SH-SY5Y (cell line): ENCODE results near the gene HSF2BP.

ENCODE experiments used
- GATA2 ChIP-seq: IDR thresholded peaks from 2 replicates; pipeline ENCODE4 v1.6.1; 2011; ENCODE audit warnings: mild to moderate bottlenecking, low read depth, low read length
- GATA3 ChIP-seq: IDR thresholded peaks from 2 replicates; pipeline ENCODE4 v1.6.1; 2011; ENCODE audit warnings: low read depth, mild to moderate bottlenecking, low read length, moderate library complexity

HSF2BP gene

GRCh38 chr21:43659136-43660000, at the start of gene HSF2BP, which contains the start of gene RRP1B:
Gene HSF2BP, minus strand, starts transcription at chr21:43659488. Its CDS starts 1,392 bp downstream, at chr21:43658096.
Gene RRP1B, plus strand, starts transcription at chr21:43659560. Its CDS starts 105 bp downstream, at chr21:43659665.
- TF ChIP-seq GATA3 = no peak
- TF ChIP-seq GATA2 = no peak

GRCh38 chr21:43708745-43709381, 49.6 kb upstream of the HSF2BP start:
- TF ChIP-seq GATA3 (no peak), GATA2 (no peak)

GRCh38 chr21:43707462-43707861, 48.2 kb upstream of the HSF2BP start:
- TF ChIP-seq GATA3 (no peak), GATA2 (no peak)

GRCh38 chr21:43703035-43703880, 44.0 kb upstream of the HSF2BP start:
- no peak for TF ChIP-seq GATA2
- TF ChIP-seq GATA3 = no peak

GRCh38 chr21:43702785-43703034, 43.4 kb upstream of the HSF2BP start:
- no peak for TF ChIP-seq GATA2

GRCh38 chr21:43701936-43702784, 42.9 kb upstream of the HSF2BP start:
- TF ChIP-seq GATA2 (no peak), GATA3 (no peak)

- TF ChIP-seq GATA2 (no peak), GATA3 (no peak)
Observed at GRCh38 chr21:43699933-43700599, 40.8 kb upstream of the HSF2BP start.

- TF ChIP-seq GATA2 (no peak), GATA3 (no peak)
Observed at GRCh38 chr21:43697758-43698643, 38.7 kb upstream of the HSF2BP start.

- TF ChIP-seq GATA2 (no peak), GATA3 (no peak)
Observed at GRCh38 chr21:43696214-43696613, 36.9 kb upstream of the HSF2BP start.

- TF ChIP-seq GATA3 (no peak), GATA2 (no peak)
Observed at GRCh38 chr21:43694437-43695079, 35.3 kb upstream of the HSF2BP start.

- no peak for TF ChIP-seq GATA3
- TF ChIP-seq GATA2 = no peak
Observed at GRCh38 chr21:43693981-43694380, 34.7 kb upstream of the HSF2BP start.

- TF ChIP-seq GATA3 (no peak), GATA2 (no peak)
Observed at GRCh38 chr21:43692949-43693348, 33.7 kb upstream of the HSF2BP start.

- TF ChIP-seq GATA2 (no peak), GATA3 (no peak)
Observed at GRCh38 chr21:43691801-43692200, 32.5 kb upstream of the HSF2BP start.
